ENCODE results near the gene ENAH.

Gene ENAH

DNA sequence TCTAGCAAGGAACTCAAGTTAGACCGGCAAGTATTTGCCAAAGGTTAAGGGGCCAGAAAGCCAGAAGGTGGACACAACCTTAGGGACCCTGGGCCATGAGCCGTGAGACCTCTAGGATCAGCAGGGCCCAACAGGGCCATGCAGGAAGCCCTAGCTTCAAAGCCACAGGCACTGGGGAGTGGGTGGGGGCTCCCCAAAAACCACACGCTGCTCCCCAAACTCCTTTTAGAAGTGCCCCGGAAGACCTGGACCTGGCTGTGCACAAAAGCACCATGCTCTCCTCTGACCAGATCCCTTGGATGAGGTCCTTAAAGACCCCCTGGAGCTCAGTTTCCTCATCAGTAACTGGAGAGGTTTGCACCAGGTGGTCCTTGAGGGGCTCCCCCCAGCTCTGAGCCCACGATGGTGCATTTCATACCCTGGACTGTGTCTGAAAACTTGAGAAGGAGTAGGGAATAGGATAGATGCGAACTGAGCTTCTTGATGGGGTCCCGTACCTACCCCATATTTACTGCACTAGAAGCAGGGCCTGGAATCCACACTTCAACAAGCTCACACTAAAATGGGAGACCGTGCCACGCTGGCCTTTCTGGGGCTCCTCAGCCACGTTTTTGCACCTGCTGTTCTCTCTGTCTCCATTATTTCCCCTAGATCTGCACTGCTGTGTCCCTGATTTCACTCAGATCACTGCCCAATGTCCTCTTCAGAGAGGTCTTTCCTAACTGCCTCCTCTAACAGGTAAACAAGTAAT is 184.5 kb downstream of the ENAH start:
- peak; percentile 34 for DNase-seq

- peak; percentile 86 for DNase-seq
These were observed 185.5 kb downstream of the ENAH start for GRCh38 chr1:225467193-225468020.

- no peak for DNase-seq
These were observed 186.1 kb downstream of the ENAH start for GRCh38 chr1:225466848-225467192.

DNA sequence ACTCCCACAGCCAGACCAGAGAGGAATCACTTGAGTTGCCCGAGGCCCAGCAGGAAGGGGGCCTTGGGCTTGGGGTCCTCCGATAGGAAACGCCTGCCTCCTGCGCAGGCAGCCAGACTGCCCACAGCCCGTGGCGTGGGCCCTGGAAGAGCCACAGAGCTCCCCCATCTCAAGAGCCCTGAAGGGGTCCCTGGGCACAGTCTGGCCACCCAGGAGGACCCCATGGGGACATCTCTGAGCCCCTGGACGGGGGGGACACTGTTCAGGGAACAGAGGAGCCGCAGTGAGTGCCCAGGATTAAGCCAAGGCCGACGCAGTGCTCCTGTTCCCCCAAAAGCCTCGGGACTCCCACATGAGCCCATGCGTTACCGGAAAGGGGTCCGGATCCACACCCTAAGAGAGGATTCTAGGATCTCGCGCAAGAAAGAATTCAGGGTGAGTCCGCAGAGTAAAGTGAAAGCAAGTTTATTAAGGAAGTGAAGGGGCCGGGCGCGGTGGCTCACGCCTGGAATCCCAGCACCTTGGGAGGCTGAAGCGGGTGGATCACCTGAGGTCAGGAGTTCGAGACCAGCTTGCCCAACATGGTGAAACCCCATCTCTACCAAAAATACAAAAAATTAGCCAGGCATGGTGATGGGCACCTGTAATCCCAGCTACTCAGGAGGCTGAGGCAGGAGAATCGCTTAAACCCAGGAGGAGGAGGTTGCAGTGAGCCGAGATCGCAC is 187.0 kb downstream of the ENAH start:
- no peak for DNase-seq

GRCh38 chr1:225464851-225465792 is 187.8 kb downstream of the ENAH start:
- DNase-seq = no peak

DNA sequence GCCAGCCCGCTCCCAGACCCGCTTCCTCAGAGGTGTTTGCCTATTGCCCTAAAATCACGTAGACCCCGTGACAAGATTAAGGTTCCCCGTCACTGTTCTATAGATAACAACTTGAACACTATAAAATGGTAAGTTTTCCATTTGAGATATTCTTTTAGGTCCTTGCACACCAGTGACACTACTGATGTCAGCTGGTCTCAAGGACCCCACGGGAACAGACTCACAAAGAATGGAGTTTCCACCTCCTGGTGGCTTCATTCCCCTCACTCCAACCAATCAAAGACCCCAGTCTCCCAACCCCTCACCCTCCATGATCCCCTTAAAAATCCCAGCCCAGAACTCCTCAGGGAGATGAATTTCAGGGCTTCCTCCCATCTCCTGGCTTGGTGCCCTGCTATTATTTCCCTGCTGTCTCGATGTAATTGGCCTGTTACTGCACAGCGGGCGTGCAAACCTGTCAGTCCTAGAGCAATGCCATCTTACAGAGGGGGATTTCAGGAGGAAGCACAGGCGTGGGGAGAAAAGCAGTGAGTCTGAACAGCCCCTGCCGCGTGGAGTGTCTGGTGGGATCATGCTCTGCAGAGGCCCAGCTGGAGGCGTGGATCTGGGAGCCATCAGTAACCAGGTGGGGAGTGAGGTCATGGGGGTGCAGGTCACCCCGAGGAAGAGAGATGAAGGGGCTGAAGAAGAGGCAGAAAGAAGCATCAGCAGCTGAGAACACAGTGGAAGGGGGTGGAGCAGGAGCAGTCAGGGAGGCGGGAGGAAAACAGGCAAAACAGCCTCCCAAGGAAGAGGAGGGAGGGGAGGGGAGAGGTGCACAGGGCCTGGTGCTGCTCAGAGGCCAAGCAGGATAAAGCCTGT is 190.0 kb downstream of the ENAH start:
- DNase-seq = no peak

DNA sequence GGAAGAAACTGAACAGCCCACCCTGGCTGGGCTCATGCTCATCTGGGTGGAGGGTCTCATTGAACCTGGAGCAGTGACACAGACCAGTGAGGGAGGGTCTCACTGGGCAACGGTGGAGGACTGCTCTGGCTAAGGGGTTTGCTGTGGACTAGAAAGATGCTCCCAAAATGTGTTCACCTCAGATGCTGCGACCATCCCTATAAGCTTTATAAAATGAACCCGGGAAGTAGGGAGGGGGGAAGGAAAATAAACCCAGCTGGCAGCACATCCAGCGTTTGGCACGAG is 190.6 kb downstream of the ENAH start:
- DNase-seq = no peak

DNA sequence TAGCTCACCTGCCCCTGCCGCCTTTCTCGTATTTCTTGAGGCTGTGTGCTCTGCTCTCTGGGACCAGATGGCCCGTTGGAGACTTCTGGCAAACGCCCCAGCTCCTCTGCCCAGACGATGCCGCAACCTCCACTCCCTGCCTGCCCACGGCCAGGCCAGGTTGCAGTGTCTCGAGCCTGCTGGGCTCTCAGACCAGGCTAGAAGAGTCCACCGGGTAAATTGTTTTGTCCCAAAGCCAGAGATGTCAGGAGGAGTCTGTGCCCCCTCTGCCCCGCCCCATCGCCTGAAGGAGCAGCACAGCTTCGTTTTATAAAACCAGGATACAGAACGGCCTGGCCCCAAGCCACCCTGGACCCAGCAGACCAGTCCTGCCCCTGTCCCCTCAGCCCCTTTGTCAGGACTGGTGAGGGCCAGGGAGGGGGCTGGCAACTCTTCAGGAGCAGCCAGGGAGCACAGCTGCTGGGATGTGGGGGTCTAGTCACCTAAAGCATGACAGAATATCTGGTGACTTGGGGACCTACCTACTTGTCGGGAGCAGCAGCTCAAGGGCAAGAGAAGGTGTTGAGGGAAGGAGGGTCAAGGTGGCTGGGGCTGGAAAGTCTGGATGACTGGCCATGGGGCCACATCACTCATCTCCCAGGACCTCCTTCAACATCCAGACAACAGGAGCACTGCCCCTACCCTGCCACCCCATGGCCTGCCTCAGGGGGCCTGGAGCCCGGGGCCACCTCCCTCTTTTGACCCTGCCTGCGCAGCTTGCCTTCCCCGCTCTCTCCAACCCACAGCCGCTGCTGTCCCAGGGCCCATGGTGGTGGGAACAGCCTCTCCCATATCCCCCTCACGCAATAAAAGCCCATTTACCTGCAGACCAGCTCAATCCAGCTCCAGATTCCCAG is 191.1 kb downstream of the ENAH start:
- DNase-seq = no peak

GRCh38 chr1:225460737-225461532 is 192.0 kb downstream of the ENAH start:
- peak; percentile 80 for DNase-seq

DNA sequence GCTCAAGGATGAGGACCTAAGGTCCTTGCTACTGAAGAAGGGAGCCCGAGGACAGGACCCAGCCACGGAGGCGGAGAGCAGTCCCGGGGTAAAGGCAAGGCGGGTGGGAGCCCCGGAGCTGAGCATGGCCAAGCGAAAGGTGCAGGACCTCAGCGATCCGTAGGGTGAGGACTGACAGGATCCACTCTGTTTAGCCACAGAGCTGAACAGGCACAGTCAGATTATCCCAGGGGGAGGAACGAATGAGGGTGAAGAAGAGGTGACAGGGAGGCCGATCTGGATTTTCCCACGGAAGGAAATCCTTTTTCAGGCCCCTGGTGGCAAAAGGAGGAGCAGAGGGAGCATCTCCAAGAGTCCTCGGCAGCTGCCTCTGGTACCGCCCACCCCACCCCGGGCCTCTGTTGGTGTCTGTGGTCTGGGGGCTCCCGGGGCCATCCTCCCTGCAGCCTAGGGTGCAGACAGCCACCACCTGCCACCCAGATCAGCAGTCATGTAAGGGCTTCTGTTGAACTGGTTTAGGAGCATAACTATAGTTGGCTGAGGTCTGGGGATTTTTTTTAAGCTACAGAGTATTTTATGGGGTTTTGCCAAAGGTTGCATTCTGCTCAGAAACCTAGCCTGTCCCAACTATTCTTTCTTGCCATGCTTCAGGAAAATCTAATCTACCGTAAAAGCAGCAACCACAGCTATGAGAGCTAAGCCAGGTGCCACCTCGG is 192.7 kb downstream of the ENAH start:
- DNase-seq = peak; percentile 23

GRCh38 chr1:225458222-225458631 is 194.7 kb downstream of the ENAH start:
- DNase-seq = no peak

DNA sequence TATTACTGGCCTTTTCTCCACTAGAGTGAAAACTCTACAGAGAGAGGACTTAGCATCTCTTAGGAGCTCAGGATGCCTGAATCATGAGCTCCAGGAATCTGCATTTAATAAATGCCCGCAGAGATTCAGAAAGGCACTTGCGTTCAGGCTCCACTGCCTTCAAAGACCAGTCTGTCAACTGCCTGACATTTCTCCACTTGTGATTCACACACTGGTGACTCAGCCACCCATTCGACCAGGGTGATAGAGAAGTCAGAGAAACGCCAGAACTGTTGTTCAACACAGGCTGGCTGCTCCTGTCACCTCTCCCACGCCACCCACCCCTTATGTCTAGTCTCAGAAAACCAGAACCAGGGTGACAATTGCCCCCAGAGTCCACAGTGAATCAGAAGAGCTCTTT is 198.2 kb downstream of the ENAH start:
- peak; percentile 64 for DNase-seq

DNA sequence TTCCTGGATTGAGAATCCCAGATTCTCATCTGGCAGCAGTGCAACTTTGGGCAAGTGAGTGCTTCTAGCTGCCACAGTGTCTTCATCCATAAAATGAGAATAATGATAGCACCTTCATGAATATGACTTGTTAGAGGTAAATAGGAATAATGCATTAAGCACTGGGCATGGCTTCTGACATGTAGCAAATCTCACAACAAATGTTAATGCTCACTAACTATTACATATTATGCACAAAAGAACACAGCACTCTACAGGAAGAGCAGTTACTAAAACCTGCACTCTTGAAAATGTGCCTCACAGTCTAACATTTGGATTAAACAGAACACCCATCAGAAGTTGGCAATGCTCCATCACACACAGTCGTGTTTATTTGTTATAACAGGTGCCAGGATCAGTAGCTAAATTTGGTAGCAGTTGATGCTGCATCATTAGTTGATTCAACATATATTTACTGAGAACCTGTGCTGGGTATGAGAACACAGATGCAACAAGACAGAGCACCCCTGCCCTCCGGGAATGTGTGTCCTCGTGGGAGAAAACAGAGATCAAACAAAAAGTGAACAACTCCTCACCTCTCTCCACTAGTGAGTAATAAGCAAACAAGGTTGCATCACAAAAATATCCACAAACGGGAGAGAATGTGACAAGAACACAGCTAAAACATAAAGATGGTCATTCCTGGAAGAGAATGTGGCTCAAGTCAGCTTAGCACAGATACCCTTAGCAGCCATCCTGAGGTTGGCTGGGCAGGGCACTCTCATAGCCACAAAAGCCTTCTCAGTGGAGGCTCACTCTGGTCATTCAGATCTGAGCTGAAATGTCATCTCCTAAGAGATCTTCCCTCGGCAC is 198.9 kb downstream of the ENAH start:
- DNase-seq = no peak

- no peak for DNase-seq
These were observed 200.9 kb downstream of the ENAH start for GRCh38 chr1:225451840-225452515.

GRCh38 chr1:225451340-225451739 is 201.6 kb downstream of the ENAH start:
- no peak for DNase-seq

GRCh38 chr1:225450491-225451191 is 202.3 kb downstream of the ENAH start:
- DNase-seq = no peak

DNA sequence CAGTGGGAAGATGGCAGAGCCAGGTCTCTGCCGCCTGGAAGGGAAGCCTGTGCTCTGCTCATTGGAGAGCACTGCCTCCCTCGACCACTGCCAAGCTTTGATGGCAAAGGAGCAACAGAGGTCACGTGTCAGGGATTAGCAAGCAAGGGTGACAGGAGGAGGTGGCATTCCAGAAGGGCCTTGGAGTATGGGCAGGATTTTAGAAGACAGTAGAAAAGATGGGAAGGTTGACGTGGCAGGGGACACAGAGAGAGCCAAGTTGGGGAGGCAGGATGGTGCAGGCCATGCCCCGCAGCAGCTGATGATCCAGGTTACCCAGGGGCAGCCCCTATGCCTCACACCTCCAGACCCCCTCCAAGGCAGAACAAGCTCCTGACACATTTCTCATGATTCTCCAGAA is 203.1 kb downstream of the ENAH start:
- DNase-seq = no peak
